CD14-positive monocyte (primary cell): ENCODE data around the gene SLC12A4. TPM values are rescaled to one million over a fixed set of nuclear protein-coding genes. Genes with fewer than 3 reads are reported as not detected.
A peak's percentile ranks its signal among the peaks of the same experiment; 100 is the strongest.

ENCODE experiments used
- DNase-seq, 3 donors: peaks; one replicate each; pipeline ENCODE4 v3.0.0-alpha.2; 2011 to 2022
- H2AFZ ChIP-seq: 2 replicates; pipeline ENCODE4 v1.6.0; 2012; ENCODE audit warnings: mild to moderate bottlenecking, low read depth, low read length, inconsistent platforms; ENCODE audit not compliant: insufficient read depth, poor library complexity, severe bottlenecking
- H3K27ac ChIP-seq, 2 donors: 1 replicate in 1 of 2; 2 replicates in 1 of 2; pipeline ENCODE4 v1.5.1; 2012 to 2013; ENCODE audit warnings: low read length in 2 of 2, control low read depth in 1 of 2, inconsistent platforms in 1 of 2, low read depth in 1 of 2, mild to moderate bottlenecking in 1 of 2
- H3K27me3 ChIP-seq, 2 donors: one replicate each; pipeline versions ENCODE4 v1.6.0 to v1.6.1; 2011 to 2013; ENCODE audit warnings: low read length in 2 of 2; ENCODE audit not compliant: control insufficient read depth in 2 of 2, insufficient read depth in 2 of 2
- H3K36me3 ChIP-seq, 2 donors: replicated peaks in 1 of 2; 1 replicate in 1 of 2; 2 replicates in 1 of 2; pipeline versions ENCODE4 v1.5.1 to v1.6.1; 2012 to 2013; ENCODE audit warnings: low read length in 2 of 2, control low read depth in 1 of 2, inconsistent platforms in 1 of 2, mild to moderate bottlenecking in 1 of 2; ENCODE audit not compliant: insufficient read depth in 2 of 2, control insufficient read depth in 1 of 2
- H3K4me1 ChIP-seq, 2 donors: 1 replicate in 1 of 2; 2 replicates in 1 of 2; pipeline versions ENCODE4 v1.5.1 to v1.6.1; 2012 to 2013; ENCODE audit warnings: low read length in 2 of 2, control low read depth in 1 of 2, inconsistent platforms in 1 of 2, mild to moderate bottlenecking in 1 of 2, moderate library complexity in 1 of 2; ENCODE audit not compliant: insufficient read depth in 2 of 2, control insufficient read depth in 1 of 2
- H3K4me2 ChIP-seq: replicated peaks from 2 replicates; pipeline ENCODE3; 2012; ENCODE audit warnings: low read length, moderate library complexity, mild to moderate bottlenecking; ENCODE audit not compliant: poor library complexity, severe bottlenecking; ENCODE audit errors: extremely low read depth
- H3K4me3 ChIP-seq, 3 experiments: fragments of 200-600 bp in 1 of 3; sonication (generic) in 1 of 3; replicated peaks in 1 of 3; 1 replicate in 2 of 3; 2 replicates in 1 of 3; pipeline ENCODE4 v1.5.1; 2011 to 2013; ENCODE audit warnings: low read length in 3 of 3, mild to moderate bottlenecking in 3 of 3, control low read depth in 2 of 3, low read depth in 2 of 3, inconsistent platforms in 1 of 3, moderate library complexity in 1 of 3
- H3K79me2 ChIP-seq: 2 replicates; pipeline ENCODE4 v1.6.0; 2012; ENCODE audit warnings: mild to moderate bottlenecking, control low read depth, inconsistent platforms, low read length, moderate library complexity; ENCODE audit not compliant: insufficient read depth
- H3K9ac ChIP-seq: 2 replicates; pipeline ENCODE4 v1.6.0; 2017; ENCODE audit warnings: low read length, mild to moderate bottlenecking; ENCODE audit not compliant: insufficient read depth, poor library complexity, severe bottlenecking
- H3K9me3 ChIP-seq, 2 donors: replicated peaks in 1 of 2; 1 replicate in 1 of 2; 2 replicates in 1 of 2; pipeline versions ENCODE4 v1.5.1 to v1.6.1; 2012 to 2013; ENCODE audit warnings: low read length in 2 of 2, control low read depth in 1 of 2; ENCODE audit not compliant: control insufficient read depth in 1 of 2, insufficient read depth in 1 of 2
- H4K20me1 ChIP-seq: 2 replicates; pipeline ENCODE4 v1.6.0; 2012; ENCODE audit warnings: mild to moderate bottlenecking, low read length, control low read depth, moderate library complexity; ENCODE audit not compliant: insufficient read depth
- H3K27ac Mint-ChIP-seq, 7 donors: one replicate each; pipeline ENCODE4 v1.8.0; 2020; ENCODE audit warnings: mild to moderate bottlenecking in 7 of 7, mixed read lengths in 7 of 7, moderate library complexity in 6 of 7, inconsistent platforms in 2 of 7
- H3K27me3 Mint-ChIP-seq, 3 donors: one replicate each; pipeline ENCODE4 v1.8.0; 2021 to 2022; ENCODE audit warnings: low read depth in 3 of 3, mild to moderate bottlenecking in 3 of 3, mixed read lengths in 3 of 3, moderate library complexity in 3 of 3, inconsistent platforms in 1 of 3
- H3K36me3 Mint-ChIP-seq, 2 donors: one replicate each; pipeline ENCODE4 v1.8.0; 2020; ENCODE audit warnings: mixed read lengths in 2 of 2, inconsistent platforms in 1 of 2, mild to moderate bottlenecking in 1 of 2
- H3K4me1 Mint-ChIP-seq: one replicate; pipeline ENCODE4 v1.8.0; 2020; ENCODE audit warnings: mild to moderate bottlenecking, mixed read lengths
- H3K4me3 Mint-ChIP-seq, 2 donors: one replicate each; pipeline ENCODE4 v1.8.0; 2020; ENCODE audit warnings: mild to moderate bottlenecking in 2 of 2, mixed read lengths in 2 of 2, moderate library complexity in 1 of 2
- H3K9me3 Mint-ChIP-seq, 7 donors: one replicate each; pipeline ENCODE4 v1.8.0; 2020 to 2022; ENCODE audit warnings: mixed read lengths in 7 of 7, mild to moderate bottlenecking in 6 of 7, moderate library complexity in 6 of 7, inconsistent platforms in 2 of 7
- WGBS: methylation state at CpG from one replicate; pipeline ENCODE4 v1.1.5; 2013; ENCODE audit warnings: missing lambda C conversion rate; ENCODE audit not compliant: insufficient coverage; 5-methylcytosine and 5-hydroxymethylcytosine counted together
- intact Hi-C, 2 donors: fragments of 100-400 bp; cut with micrococcal nuclease; formaldehyde crosslinking; loops; one replicate each; pipeline versions ENCODE4 v1.15.0 to v1.15.1; 2023
- polyA plus RNA-seq, 3 donors: library from polyadenylated mRNA; depleted of rRNA in 1 of 3; unstranded in 2 of 3; stranded (reverse) in 1 of 3; fragments of 300-500 nt in 2 of 3; fragments of >200 nt in 1 of 3; fragmentation: Illumina TruSeq in 2 of 3; gene quantifications; 1 replicate in 2 of 3; 2 replicates in 1 of 3; pipeline ENCODE4 v1.2.3, GENCODE V29; 2012 to 2021
- TF ChIP-seq, protein P1 (sequence below): fragments of 200-600 bp; IDR thresholded peaks from one replicate; pipeline ENCODE4 v1.8.0; 2022; ENCODE audit warnings: antibody characterized with exemption, mild to moderate bottlenecking

SLC12A4 gene
- polyA plus RNA-seq, 3 donors: 7.3 to 57.2 (median 7.7) TPM

DNA sequence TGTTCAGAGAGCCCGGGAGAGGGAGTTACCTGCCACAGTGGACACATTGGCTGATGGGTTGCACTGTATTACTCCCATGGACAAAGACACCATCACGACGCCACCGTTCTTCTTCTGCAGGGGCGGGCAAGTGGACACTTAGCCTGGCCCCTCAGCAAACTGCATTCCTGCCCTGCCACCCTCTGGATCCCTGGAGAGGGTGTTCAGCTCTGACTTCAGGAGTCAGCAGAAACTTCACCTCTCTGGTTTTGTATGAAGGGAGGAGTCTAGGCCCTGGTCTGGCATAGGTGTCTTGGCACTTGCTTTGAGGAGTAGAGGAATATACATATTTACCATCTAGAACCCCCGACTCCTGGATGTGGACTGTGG, 21.6 kb upstream of the SLC12A4 start:
- H3K27ac Mint-ChIP-seq: peak overlapping the region in 1 of 7 donors; percentile 65
- intact Hi-C loops: no loop called here

DNA sequence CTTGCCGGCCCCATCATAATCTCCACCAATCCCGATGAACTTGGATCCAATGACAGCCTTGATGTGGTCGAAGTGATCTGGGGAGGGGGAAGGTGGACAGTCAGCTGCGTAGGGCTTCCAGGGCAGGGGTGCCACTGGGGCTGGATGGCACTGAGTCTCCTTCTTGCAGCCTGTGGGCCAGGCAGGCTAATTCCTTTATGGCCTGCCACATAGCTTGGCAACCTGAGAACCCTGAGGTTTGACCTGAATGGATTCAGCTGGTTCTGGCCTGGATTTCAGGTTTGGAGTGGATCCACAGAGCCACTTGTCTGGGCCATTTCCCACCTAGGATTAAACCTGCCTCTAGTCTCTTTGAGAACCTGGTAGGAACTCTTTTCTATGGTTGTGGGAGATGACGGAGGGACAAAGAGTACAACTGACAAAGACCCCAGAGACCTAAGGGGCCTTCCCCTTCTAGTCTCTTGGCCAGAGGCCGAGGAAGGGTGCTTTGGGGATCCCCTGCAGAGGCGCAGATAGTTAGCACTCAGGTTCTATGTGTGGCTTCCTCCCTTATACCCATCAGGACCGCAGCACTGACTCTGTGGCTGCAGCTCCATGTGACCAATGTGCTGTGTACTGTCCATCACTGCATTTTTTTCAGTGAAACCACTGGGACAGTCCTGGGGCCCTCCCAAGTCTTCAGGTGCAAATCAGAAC, 21.0 kb upstream of the SLC12A4 start:
- Mint-ChIP-seq H3K4me3 (no peak overlapping the region), H3K27ac (peak overlapping the region in 2 of 7 donors; percentile 5 to 65), H3K36me3 (peaks cover 24 to 30% of the 10 kb centered on the region in 2 donors), H3K9me3 (no peaks in the 10 kb centered on the region), H3K27me3 (no peaks in the 10 kb centered on the region), H3K4me1 (peaks cover 53% of the 10 kb centered on the region)
- no peak overlapping the region for H3K4me2 ChIP-seq
- peaks cover 22 to 34% of the 10 kb centered on the region in 2 donors for H3K36me3 ChIP-seq
- H3K4me3 ChIP-seq: no peak overlapping the region
- peaks cover 42 to 46% of the 10 kb centered on the region in 2 donors for H3K4me1 ChIP-seq
- peaks cover 36% of the 10 kb centered on the region for H4K20me1 ChIP-seq
- no peak overlapping the region for H2AFZ ChIP-seq
- intact Hi-C loops: no loop called here
- H3K27me3 ChIP-seq: no peaks in the 10 kb centered on the region
- no peak overlapping the region for H3K9ac ChIP-seq
- H3K9me3 ChIP-seq: no peaks in the 10 kb centered on the region
- 90% methylated on average over 6 of the region's 8 CpGs for WGBS
- no peak for DNase-seq
- TF ChIP-seq, protein P1, sequence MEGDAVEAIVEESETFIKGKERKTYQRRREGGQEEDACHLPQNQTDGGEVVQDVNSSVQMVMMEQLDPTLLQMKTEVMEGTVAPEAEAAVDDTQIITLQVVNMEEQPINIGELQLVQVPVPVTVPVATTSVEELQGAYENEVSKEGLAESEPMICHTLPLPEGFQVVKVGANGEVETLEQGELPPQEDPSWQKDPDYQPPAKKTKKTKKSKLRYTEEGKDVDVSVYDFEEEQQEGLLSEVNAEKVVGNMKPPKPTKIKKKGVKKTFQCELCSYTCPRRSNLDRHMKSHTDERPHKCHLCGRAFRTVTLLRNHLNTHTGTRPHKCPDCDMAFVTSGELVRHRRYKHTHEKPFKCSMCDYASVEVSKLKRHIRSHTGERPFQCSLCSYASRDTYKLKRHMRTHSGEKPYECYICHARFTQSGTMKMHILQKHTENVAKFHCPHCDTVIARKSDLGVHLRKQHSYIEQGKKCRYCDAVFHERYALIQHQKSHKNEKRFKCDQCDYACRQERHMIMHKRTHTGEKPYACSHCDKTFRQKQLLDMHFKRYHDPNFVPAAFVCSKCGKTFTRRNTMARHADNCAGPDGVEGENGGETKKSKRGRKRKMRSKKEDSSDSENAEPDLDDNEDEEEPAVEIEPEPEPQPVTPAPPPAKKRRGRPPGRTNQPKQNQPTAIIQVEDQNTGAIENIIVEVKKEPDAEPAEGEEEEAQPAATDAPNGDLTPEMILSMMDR: no peak
- H3K79me2 ChIP-seq: peaks cover 13% of the 10 kb centered on the region
- H3K27ac ChIP-seq: no peak overlapping the region

More for the DNA sequence above, 21.6 kb upstream of the SLC12A4 start:
- DNase-seq: no peak
- no peaks in the 10 kb centered on the region for H3K9me3 Mint-ChIP-seq
- H3K9ac ChIP-seq: no peak overlapping the region
- H3K9me3 ChIP-seq: no peaks in the 10 kb centered on the region
- H2AFZ ChIP-seq: no peak overlapping the region
- peaks cover 42 to 46% of the 10 kb centered on the region in 2 donors for H3K4me1 ChIP-seq
- WGBS: 100% methylated on average over 1 of the region's 6 CpGs
- H3K4me3 ChIP-seq: no peak overlapping the region
- H3K27me3 ChIP-seq: no peaks in the 10 kb centered on the region
- H3K4me2 ChIP-seq: no peak overlapping the region
- TF ChIP-seq, protein P1: no peak
- H3K27me3 Mint-ChIP-seq: no peaks in the 10 kb centered on the region
- H3K4me1 Mint-ChIP-seq: peaks cover 53% of the 10 kb centered on the region
- H3K4me3 Mint-ChIP-seq: no peak overlapping the region
- peaks cover 36% of the 10 kb centered on the region for H4K20me1 ChIP-seq
- peaks cover 13% of the 10 kb centered on the region for H3K79me2 ChIP-seq
- peaks cover 24 to 34% of the 10 kb centered on the region in 2 donors for H3K36me3 Mint-ChIP-seq
- H3K27ac ChIP-seq: no peak overlapping the region
- peaks cover 22 to 34% of the 10 kb centered on the region in 2 donors for H3K36me3 ChIP-seq
